G401 (cell line): ENCODE results near the gene HECW1. TPM values are rescaled to one million over a fixed set of nuclear protein-coding genes. Genes with fewer than 3 reads are reported as not detected.

Experiments used
- DNase-seq: peaks from one replicate; pipeline ENCODE4 v3.0.0-alpha.2; 2015; ENCODE audit warnings: low spot score
- in situ Hi-C: cut with HindIII; loops from 2 replicates; pipeline ENCODE4 v1.10.0; 2016; ENCODE audit warnings: low sequenced_read_pairs, mixed read lengths
- total RNA-seq: library from RNA; depleted of rRNA; stranded (reverse); fragments of >200 nt; shearing (Covaris generic); gene quantifications from 2 replicates; pipeline ENCODE4 v1.2.3, GENCODE V29; 2014

Gene HECW1
- total RNA-seq, 1 experiment from 2014 or later: not detected

DNA sequence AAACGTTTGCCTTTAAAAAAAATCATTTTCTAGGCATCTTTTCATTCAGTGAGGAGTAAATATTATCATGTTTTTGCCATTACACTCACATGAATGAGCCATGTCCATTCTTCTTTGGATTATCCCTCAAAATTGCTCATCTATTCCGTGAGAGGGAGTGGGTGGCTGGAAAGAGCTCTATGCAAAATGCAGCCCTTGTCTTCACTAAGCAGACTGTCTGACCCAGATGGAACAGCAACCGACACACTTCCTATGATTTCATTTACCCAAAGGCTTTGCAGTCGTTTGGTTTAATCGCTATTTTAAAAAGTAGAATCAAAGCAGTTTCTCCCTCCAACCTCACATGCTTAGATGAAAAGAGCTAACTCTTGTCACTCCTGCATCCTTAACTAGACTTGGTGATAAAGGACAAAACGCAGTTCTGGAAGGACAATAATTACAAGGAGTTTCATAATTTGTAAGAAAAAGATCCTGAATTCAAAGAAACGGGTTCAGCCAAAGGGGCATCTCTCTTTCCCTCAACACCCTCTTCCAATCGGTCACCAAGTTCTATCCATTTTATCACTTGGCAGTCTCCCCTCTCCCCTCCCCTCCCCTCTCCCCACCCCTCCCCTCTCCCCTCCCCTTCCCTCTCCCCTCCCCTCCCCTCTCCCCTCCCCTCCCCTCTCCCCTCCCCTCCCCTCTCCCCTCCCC, 272.3 kb downstream of the HECW1 start:
- in situ Hi-C loops: no loop called here
- DNase-seq: no peak

- in situ Hi-C loops: no loop called here
- DNase-seq: no peak
Observed at GRCh38 chr7:43385309-43385680, 272.8 kb downstream of the HECW1 start.

DNA sequence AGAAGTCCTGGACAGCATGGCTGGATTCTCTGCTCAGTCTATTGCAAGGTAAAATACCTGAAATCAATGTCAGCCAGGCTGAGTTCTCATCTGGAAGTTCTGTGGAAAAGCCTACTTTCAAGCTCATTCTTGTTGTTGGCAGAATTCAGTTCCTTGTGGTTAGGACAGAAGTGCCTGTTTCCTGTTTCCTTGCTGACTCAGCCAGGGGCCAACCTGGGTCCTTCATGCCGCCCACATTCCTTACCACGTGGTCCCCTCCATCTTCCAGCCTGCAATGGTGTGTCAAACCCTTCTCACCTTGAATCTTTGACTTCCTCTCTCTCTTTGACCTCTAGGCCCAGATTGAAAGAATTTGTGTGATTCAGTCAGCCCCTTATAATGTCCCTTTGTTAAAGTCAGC, 273.4 kb downstream of the HECW1 start:
- in situ Hi-C loops: no loop called here
- DNase-seq: no peak

DNA sequence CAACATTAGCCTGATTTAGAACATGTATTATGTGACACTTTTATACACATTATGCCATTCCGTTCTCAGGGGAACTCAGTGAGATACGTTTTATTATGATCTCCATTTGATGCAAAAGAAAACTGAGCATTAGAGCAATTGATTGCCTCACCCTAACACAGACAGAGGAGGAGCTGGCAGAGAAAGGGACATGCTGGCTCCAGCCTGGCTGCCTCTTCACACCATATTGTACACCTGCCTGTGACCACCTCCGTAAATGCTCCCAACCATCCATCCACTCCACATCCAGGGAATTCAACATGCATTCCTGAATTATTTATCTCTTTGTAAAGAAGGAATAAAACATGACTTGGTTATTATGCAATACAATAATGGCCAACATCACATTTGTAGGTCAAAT, 275.5 kb downstream of the HECW1 start:
- in situ Hi-C loops: no loop called here

GRCh38 chr7:43390576-43390975, 278.1 kb downstream of the HECW1 start:
- no peak for DNase-seq
- in situ Hi-C loops: no loop called here

More for the DNA sequence above, 275.5 kb downstream of the HECW1 start:
- DNase-seq: peak; percentile 25

DNA sequence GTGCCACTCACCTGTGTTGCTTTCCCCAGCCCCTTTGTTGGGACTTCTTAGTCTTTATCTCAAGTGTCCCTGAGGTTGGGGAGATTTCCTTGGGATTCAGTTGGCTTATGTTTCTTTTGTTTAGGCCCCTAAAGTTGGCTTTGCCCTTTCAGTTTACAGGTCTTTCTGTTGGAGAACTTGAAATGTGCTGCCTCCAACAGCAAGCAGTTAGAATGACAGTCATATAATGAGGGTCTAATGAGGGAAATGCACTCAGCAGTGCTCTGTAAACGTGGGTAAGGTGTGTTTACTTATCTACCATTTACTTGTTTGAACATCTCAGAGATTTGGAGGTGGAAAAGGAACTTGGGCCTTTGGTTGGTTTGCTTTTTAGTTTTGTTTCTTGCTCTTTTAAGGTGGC, 279.1 kb downstream of the HECW1 start:
- DNase-seq: no peak
- in situ Hi-C loops: no loop called here

DNA sequence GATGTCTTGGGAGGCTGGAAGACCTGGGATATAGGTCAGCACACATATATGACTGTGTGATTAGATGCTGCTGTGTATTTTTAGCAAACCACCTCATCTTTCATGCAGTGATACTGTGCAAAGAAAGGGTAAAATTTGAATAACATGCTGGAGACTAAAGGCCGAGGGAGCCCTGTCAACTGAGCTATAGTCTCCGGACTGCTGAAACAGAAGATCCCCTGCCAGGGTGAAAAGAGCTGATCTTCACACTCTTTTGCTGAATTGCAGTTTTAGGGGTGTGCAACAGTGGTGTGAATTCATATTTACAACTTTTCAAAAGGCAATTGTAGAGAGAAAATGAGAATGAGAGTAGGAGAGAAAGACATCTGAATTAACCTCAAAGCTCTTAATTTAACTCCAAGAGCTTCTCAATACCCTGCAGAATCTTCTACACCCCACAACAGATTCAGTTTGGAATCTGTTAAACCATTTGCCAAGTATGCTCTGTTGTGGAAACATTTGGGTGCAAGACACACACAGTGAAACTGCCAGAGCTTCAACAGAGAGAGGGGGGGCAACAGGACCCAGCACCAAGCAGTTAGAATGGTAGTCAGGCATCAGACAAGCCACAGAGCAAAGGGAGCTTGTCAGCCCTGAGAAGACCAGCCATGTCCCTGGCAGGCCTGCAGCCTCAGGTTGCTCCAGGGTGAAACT, 280.3 kb downstream of the HECW1 start:
- in situ Hi-C loops: no loop called here

GRCh38 chr7:43394441-43395130, 282.1 kb downstream of the HECW1 start:
- in situ Hi-C loops: no loop called here
- no peak for DNase-seq

More for the DNA sequence above, 280.3 kb downstream of the HECW1 start:
- DNase-seq: no peak

GRCh38 chr7:43395351-43395750, 282.9 kb downstream of the HECW1 start:
- no peak for DNase-seq
- in situ Hi-C loops: no loop called here

DNA sequence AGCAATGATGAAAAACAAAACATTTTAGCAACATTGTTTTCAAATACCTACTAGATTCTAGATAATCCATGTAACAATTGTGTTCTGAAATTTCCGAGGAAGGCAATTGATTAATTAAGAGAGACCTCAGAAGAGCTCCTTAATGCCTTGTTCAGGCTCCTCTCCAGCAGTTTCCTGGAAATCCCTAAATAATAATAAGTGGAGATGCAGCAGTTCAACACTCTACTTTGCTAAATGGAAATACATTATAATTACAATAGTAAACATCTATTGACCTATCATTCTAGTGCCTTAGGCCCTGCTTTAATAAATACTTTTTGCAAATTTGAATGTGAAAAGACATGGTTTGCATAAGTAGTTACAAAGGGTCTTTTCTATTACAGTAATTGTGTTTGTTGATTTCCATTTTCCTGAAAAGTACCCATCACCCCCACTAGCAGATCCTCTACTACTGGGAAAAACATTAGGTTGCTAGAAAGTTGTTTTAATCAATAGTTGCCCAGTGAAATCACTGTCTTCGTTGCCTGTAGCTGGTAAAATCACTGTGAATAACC, 283.8 kb downstream of the HECW1 start:
- in situ Hi-C loops: no loop called here
- DNase-seq: no peak

DNA sequence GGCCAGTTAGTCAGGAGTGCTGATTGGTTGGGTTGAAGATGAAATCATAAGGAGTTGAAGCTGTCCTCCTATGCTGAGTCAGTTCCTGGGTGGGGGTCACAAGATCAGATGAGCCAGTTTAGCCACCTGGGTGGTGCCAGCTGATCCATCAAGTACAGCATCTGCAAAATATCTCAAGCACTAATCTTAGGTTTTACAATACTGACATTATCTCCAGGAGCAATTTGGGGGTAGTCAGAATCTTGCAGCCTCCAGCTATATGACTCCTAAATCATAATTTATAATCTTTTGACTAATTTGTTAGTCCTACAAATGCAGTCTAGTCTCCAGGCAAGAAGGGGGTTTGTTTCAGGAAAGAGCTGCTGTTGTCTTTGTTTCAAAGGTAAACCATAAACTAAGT, 286.4 kb downstream of the HECW1 start:
- DNase-seq: no peak
- in situ Hi-C loops: no loop called here

DNA sequence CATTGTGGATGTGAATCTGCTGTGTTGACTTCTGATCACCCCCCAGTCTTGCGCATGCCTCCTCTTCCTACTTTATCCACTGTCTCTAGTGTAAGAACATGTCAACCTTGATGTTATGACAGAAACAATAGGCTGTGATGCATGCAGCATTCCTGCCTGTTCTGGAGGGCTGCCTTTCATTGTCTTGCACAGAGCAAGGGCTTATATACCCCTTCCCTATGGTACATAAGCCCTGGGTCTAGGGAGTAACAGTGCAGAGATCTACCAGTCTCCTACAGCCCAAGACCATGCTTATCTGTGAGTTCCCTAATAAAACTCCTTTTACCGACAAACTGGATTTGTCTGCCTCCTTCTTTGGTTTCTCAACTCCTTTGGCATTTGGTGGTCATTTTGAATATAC, 293.5 kb downstream of the HECW1 start:
- in situ Hi-C loops: loop anchor here (5.0 kb wide), 1 partner anchor 84 kb away; no protein-coding TSS in a partner anchor
- DNase-seq: no peak

DNA sequence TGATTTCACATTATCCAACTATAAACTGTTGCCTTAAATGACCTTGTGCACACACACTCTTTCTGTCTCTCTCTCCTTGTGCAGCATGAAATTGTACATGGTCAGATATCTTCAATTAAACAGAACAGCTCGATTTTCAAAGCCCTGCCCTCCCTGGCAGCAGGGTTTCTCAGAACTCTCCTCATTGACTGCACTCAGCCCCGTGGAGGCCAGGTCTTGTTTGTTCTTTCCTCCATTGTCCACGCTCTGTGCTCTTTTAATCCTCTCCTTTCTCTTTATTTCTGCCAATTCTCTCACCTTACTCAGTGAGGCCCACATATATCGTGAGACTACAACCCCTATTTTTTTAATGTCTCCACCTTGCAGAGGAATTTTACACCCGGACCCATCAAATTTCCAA, 294.5 kb downstream of the HECW1 start:
- in situ Hi-C loops: loop anchor here (5.0 kb wide), 1 partner anchor 85 kb away; no protein-coding TSS in a partner anchor
- no peak for DNase-seq

DNA sequence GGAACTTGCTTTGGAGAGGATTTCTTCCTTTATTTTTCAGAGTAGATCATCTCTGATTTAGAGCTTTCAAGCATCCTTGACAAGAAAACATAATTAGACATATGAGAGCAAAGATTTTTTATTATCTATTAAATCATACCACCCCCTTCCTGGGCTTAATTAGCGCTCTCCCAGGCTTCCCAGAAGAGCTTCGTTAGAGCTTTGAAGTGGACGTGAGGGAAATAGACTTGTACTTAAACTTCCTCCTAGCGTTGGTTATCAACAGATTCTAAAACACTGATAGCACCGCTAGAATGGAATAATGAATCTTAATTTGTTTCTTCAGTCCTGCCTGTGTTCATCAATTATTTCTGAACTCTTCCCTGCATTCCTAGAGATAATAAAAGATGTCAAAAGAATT, 296.5 kb downstream of the HECW1 start:
- in situ Hi-C loops: loop anchor here (5.0 kb wide), 1 partner anchor 87 kb away; no protein-coding TSS in a partner anchor
- no peak for DNase-seq

GRCh38 chr7:43417455-43417854, 305.0 kb downstream of the HECW1 start:
- in situ Hi-C loops: no loop called here

GRCh38 chr7:43430411-43430810, 318.0 kb downstream of the HECW1 start:
- in situ Hi-C loops: no loop called here

More at GRCh38 chr7:43417455-43417854, 305.0 kb downstream of the HECW1 start:
- no peak for DNase-seq

DNA sequence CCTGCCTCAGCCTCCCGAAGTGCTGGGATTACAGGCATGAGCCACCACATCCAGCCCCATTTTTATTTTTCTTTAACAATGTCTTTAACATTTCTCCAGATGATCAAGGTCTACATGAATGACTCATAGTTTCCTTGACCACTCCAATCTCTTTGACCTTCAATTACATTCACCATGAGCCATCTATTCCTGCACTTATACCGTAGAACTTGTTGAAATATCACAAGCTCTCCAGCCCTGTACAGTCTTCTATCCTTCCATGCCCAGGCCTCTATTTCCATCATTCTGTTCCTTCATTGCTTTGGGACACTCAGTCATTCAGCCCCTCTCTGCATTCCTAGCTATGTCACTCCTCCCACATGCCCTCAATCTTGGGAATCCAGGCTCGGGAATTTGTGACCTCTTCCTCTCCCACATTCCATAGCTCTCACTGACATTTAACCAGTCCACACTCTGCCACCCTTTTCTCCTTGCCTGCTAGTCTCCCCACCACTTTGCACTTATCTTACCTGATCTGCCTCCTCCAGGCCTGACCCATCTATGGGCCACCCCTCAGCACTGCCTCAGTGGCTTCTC, 318.7 kb downstream of the HECW1 start:
- DNase-seq: no peak
- in situ Hi-C loops: no loop called here

More at GRCh38 chr7:43430411-43430810, 318.0 kb downstream of the HECW1 start:
- DNase-seq: no peak

DNA sequence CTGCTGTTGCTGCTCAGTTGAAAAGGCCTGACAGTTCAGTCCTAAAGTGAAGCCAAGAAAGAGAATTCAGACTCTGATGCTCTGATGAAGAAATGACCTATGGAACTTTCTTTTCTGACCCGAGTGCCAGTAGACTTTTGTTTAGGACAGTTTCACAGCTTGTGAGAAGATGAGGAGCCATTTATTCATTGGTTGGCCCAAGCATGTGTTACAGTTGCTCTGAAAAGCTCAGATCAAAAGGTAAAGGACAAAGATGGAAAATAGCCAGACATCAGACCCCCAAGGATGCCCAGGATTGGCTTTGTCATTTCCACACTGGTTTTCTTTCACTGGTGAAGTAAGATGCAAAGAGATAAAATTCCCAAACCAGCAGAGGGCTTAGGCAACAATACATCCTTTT, 321.2 kb downstream of the HECW1 start:
- in situ Hi-C loops: no loop called here
- no peak for DNase-seq

DNA sequence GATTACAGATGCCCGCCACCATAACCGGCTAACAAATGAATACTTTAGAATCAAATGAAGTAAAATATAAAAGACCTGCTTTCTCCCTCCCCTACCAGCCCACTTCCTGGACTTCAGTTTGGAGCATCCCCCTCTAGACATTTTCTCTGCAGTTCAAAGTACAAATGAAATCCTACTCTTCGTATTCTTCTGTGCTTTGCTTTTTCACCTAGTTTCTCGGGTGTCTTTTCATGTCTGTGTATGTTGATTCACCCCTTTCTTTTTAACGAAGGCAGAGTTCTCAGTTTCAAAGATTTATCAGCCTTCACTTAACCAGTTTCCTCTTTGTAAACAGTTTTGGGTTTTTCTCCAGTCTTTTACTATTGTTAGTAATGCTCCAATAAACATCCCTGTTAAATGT, 324.6 kb downstream of the HECW1 start:
- in situ Hi-C loops: no loop called here
- DNase-seq: no peak
